LoVo (cell line): Measurements from ENCODE around the gene ZNF283.

Experiments used
- DNase-seq: peaks from one replicate; pipeline ENCODE4 v3.0.0-alpha.2; 2016; ENCODE audit warnings: low spot score

ZNF283 gene

GRCh38 chr19:43826787-43827754 is at the start of gene ZNF283:
ZNF283 (plus strand) TSS chr19:43827321; CDS start chr19:43833505, 6,184 bp downstream.
- peak; percentile 91 for DNase-seq

DNA sequence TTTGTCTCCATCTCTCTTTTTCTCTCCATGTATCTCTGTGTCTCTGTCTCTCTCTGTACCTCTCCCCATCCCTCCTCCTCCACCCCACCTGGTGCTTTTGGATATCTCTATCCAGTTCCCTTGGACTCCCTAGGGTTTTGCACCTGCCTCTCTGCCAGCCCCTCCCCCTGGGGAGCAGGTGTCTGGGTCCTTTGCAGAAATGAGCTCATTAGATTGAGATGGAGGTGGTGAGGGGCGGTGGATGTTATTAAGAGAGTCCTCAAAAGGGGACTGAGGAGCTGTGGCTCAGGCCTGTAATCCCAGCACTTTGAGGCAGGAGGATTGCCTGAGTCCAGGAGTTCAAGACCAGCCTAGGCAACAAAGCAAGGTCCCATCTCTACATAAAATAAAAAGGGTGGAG is 48.5 kb upstream of the ZNF283 start:
- DNase-seq, result no peak

DNA sequence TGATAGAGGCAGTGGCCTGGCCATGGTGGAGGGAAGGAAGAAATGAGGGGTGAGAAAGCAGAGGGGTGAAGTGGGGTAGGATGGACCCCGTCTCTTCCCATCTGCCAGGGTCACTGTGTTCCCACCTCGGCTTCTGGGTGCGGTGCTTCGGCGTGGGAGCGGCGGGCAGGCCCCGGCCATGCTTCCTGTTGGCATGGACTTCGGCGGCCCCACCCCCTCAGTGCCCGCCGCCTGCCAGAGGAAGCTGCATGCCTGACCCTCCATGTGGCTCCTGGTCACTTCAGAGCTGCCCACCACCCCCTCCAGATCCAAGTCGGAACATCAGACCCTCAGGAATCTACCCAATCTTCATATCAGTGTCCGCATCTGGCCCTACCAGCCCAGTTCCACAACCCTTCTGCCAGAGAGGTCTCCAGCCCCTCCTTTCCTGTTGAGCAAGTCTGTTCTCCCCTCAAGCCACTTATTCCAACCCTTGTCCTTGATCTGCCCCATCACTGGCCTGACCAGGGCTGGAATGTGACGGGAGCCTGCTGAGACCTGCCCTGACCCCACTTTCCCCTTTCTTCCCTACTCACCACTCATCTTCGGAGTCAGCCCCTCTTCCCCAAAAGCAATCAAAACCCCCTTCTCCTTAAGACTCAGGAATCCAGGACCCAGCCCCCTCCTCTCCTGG is 47.8 kb upstream of the ZNF283 start:
- DNase-seq, result no peak

GRCh38 chr19:43779820-43780219 is 47.3 kb upstream of the ZNF283 start:
- no peak for DNase-seq

GRCh38 chr19:43780706-43781525 is 46.2 kb upstream of the ZNF283 start, which contains the start of gene KCNN4:
KCNN4 (minus strand) TSS chr19:43780973; CDS start chr19:43780861, 112 bp downstream.
- peak; percentile 33 for DNase-seq

DNA sequence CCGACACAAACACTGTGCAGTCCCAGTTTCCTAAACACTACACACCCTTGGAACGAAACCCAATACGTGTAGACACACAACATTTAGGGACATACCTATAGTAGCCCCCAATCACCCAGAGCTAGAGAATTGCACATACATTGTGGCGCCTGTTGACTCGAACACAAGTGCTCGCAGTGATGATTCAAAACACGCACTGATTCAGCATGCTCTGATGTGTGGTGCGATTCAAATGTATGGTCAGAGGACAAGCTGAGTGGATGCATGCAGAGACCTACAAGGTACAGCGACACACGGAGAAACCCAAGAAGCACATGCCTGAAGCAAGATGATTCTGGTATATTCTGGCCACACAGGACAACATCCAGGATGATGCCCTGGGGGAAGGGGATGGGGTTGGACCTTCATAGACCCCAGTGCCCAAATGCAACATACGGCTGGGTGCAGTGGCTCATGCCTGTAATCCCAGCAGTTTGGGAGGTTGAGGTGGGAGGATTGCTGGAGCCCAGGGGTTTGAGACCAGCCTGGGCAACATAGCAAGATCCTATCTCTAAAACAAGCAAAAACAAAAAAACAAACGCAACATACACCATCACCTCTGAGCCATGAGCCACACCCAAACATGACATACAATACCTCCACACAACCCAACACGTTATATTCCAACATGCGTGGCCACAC is 45.4 kb upstream of the ZNF283 start:
- DNase-seq, result no peak

GRCh38 chr19:43782311-43782660 is 44.8 kb upstream of the ZNF283 start:
- no peak for DNase-seq

DNA sequence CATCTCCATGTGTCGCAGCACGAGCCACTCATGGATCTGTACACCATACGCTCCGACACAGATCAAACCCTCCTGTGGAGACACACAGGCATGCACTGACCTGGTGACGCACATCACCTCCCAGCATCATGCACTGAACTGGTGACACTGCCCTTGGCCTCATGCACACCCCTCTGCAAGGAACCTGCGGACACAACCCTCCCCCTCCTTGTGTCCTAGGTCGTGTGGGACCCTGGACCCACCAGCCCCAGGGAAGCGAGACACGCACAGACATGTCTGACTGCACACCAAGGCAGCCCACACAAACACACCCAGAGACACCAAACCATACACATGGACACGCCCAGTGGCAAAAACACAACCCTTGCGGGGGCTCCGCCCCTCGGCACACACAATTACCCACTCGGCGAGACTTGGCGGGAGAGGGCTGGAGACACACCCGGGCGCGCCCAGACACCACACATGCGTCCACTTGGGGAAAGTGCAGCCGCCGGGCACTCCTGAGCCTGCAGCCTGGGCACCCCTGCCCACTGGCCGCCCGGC is 44.4 kb upstream of the ZNF283 start:
- DNase-seq, result peak; percentile 30

- no peak for DNase-seq
Measured at GRCh38 chr19:43783636-43784035, 43.5 kb upstream of the ZNF283 start.

DNA sequence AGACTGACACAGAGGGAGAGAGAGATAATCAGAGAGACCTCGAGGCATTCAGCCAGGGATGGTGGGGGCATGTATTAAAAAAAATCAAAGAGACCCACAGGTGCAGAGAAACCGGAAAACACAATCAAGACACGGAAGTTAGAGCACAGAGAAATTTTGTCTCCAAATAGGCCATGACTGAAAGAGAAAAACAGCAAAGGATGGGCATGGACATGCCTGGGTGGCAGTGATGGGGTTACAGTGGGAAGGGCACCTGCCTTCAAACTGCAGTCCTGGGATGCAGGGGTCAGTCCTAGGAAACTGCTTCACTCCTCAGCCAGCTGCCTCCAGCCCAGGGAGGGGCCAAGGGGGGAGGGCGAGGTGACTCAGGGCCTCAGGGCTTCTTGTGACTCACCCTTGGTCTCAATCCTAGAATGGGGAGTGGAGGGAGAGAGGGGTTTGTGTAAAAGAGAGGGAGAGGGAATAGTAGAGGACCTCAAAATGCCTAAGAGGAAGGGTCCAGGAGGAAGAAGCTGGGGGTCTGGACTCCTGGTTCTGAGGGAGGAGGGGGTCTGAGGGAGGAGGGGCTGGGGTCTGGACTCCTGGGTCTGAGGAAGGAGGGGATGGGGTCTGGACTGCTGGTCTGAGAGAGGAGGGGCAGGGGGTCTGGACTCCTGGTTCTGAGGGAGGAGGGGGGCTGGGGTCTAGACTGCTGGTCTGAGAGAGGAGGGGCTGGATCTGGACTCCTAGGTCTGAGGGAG is 42.7 kb upstream of the ZNF283 start:
- DNase-seq, result peak; percentile 81

DNA sequence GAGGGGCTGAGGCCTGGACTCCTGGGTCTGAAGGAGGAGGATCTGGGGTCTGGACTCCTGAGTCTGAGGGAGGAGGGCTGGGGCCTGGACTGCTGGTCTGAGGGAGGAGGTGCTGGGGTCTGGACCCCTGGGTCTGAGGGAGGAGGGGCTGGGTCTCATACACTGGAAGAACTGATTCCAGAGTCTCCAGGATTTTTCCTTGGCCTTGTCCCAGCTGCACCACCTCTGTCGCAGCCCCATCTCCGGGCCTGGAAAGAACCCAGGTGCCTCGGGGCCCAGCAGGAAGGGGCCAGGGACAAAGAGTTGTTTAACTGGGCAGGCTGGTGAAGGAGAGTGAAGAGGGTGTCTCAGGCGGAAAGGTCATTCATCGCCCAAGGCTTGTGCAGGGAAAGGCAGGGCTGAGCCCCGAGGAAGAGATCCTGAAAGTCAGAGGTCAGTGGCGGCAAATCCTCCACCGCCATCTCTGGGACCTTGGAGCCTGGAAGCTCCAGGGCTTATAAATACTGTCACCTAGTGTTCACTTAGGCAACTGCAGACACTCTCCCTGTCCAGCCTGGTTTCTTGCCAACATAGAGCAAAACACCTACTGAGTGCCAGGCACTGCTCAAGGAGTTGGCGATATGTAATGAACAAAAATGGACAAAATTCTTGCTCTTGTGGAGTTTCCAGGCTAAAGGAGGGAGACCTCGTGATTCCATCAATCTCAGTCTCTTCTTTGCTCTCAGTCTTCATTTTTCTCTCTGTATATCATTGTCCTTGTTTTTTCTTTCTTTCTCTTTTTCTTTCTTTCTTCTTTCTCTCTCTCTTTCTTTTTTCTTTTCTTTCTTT is 41.9 kb upstream of the ZNF283 start:
- peak; percentile 78 for DNase-seq

DNA sequence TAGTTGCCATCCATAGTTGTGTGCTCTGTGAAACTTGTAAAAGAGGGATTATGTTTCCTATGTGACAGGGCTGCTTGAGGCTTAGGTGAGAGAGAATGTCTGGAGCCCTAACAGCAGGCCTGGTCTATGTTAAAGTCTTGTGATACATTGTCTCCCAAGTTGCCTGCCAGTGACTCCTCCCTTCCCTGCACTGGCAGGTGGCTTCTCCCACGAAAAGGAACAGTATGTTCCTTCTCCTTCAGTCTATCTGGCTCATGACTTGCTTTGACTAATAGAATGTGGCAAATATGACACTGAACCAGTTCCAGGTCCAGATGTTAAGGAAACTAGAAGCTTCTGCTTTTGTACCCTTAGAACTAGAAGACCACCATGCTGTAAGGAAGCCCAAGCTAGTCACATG is 40.5 kb upstream of the ZNF283 start:
- DNase-seq, result no peak

DNA sequence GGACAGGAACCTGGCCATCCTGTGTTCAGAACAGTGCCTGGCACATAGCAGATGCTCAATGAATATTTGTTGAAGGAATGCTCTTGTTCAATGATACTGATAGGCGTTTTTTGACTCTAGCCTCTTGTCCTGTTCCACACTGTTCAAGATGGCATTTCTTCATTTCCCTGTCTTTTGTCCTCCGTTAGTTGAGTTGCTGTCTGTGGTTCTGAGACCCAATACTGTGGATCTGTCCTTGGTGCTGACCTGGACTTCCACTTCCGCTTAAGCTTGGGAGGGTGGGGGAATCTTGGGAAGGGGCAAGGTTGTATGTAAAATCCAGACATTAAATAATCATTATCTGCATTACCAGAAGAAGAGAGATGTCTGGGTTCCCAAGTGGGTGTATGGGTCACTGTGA is 38.1 kb upstream of the ZNF283 start:
- DNase-seq, result no peak

DNA sequence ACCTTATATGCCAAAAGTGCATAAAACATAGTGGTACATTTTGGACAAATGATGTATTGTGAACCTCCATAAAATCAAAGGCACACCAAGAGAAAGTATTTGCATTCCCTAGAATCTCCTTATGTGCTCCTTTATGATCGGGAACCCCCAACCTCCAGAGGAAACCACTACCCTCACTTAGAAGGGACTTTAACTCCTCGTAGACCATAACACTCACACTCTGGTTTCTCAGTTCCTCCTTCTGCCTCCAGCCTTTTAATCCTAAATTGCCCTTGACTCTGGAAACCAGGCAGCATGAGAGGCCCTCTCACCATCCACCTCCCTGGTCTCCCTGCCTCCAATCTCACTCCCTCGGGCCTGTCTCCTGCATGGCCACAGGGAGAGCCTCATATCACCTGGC is 36.5 kb upstream of the ZNF283 start:
- DNase-seq, result no peak

DNA sequence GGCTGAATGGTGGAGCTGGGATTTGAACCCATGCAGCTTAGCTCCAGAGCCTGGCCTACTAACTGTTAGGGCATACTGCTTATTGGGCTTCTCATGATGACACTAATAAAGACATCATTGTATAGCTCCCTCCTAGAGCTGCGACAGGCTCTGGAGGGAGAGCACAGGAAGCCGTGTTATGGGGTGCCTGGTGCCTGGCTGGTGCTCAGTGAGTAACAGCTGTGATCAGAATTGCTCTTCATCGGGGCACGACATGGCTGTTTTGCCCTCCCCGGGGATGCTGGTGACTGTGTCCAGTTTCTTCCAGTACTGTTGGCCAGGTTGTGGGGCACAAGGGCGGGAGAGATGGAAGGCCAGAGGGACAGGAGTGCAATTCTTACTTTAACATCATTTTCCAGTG is 30.0 kb upstream of the ZNF283 start:
- no peak for DNase-seq

- DNase-seq, result no peak
Measured at GRCh38 chr19:43797556-43797955, 29.6 kb upstream of the ZNF283 start.

GRCh38 chr19:43798026-43798545 is 29.0 kb upstream of the ZNF283 start:
- no peak for DNase-seq

DNA sequence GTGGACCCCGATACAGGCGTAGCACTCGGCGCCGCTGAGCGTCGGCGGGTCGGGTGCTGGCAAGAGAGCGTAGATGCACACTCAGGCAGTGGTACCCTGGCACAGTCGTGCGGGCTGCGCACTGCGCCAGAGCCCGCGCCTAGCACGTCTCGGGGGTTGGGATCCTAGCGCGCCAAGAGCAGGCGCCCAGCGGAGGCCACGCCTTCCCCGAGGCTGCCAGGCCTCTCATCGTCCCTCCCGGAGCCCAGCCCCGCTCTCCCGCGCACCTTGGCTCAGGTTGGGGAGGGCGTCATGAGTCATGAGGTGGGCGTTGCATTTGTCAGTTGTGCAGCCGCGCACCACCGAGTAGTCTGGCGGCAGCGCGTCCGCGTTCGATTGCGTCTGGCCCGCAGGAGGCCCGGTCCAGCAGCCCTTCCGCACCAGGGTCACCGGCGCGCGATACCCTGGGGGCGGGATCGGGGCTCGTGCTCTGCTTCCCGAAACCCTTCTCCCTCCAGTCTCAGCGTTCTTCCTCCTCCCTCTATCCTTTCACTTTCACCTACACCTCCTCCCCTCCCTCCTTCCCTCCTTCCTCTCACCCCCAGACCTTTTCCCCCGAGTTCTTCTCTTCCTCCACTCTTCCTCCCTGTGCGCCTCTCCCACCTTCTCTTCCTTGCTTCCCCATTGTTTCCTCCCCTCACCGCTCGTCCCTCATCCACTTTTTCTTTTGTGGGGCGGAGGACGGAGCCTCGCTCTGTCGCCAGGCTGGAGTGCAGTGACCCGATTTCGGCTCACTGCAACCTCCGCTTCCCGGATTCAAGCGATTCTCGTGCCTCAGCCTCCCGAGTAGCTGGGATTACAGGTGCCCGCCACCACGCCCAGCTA is 28.3 kb upstream of the ZNF283 start:
- DNase-seq, result peak; percentile 84
